ENCODE measurements around the gene NRXN3. TPM values are rescaled to one million over a fixed set of nuclear protein-coding genes. Genes with fewer than 3 reads are reported as not detected.

NRXN3 gene
- polyA plus RNA-seq, 1 experiment = 7.0 TPM

DNA sequence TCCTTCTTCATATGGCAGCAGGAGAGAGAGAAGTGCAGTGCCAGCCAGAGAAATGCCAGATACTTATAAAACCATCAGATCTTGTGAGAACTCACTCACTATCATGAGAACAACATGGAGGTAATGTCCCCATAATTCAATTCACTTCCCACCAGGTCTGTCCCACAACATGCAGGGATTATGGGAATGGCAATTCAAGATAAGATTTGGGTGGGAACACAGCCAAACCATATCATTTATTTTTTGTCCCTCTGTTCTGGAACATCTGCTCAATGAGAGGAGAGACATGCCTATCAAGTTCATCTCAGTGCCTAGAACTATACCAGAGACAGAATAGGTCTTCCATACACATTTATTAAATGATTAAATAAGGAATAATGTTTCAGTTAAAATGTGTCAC is 543.5 kb downstream of the NRXN3 start:
- TF ChIP-seq, protein P1, sequence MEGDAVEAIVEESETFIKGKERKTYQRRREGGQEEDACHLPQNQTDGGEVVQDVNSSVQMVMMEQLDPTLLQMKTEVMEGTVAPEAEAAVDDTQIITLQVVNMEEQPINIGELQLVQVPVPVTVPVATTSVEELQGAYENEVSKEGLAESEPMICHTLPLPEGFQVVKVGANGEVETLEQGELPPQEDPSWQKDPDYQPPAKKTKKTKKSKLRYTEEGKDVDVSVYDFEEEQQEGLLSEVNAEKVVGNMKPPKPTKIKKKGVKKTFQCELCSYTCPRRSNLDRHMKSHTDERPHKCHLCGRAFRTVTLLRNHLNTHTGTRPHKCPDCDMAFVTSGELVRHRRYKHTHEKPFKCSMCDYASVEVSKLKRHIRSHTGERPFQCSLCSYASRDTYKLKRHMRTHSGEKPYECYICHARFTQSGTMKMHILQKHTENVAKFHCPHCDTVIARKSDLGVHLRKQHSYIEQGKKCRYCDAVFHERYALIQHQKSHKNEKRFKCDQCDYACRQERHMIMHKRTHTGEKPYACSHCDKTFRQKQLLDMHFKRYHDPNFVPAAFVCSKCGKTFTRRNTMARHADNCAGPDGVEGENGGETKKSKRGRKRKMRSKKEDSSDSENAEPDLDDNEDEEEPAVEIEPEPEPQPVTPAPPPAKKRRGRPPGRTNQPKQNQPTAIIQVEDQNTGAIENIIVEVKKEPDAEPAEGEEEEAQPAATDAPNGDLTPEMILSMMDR (IDR thresholded peaks at IDR 0.05; ENCODE audit: insufficient read depth, low read depth, low read length) = no peak
- DNase-seq (ENCODE audit: low read depth) = no peak
- H3K4me3 ChIP-seq (ENCODE audit: low read depth, low read length) = no peak overlapping the region
- CTCF ChIA-PET = interaction anchor here (1.3 kb wide), 1 partner anchor 17 kb away, joined by 3 read pairs; no protein-coding TSS in a partner anchor
- no peaks in the 10 kb centered on the region for H3K36me3 ChIP-seq (ENCODE audit: control insufficient read depth, insufficient read depth, low read length)
- POLR2A ChIA-PET = no interaction called here
- no peaks in the 10 kb centered on the region for H3K27me3 ChIP-seq (ENCODE audit: control insufficient read depth, insufficient read depth, low read length)

DNA sequence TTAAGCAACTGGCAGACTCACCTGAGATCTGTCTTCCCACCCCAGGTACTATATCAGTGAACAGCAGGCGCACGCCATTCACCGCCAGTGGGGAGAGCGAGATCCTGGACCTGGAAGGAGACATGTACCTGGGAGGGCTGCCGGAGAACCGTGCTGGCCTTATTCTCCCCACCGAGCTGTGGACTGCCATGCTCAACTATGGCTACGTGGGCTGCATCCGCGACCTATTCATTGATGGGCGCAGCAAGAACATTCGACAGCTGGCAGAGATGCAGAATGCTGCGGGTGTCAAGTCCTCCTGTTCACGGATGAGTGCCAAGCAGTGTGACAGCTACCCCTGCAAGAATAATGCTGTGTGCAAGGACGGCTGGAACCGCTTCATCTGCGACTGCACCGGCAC is 544.5 kb downstream of the NRXN3 start:
- POLR2A ChIA-PET = no interaction called here
- no peaks in the 10 kb centered on the region for H3K27me3 ChIP-seq (ENCODE audit: control insufficient read depth, insufficient read depth, low read length)
- DNase-seq (ENCODE audit: low read depth) = no peak
- TF ChIP-seq, protein P1 (IDR thresholded peaks at IDR 0.05; ENCODE audit: insufficient read depth, low read depth, low read length) = no peak
- CTCF ChIA-PET = no interaction called here
- H3K4me3 ChIP-seq (ENCODE audit: low read depth, low read length) = no peak overlapping the region
- no peaks in the 10 kb centered on the region for H3K36me3 ChIP-seq (ENCODE audit: control insufficient read depth, insufficient read depth, low read length)

DNA sequence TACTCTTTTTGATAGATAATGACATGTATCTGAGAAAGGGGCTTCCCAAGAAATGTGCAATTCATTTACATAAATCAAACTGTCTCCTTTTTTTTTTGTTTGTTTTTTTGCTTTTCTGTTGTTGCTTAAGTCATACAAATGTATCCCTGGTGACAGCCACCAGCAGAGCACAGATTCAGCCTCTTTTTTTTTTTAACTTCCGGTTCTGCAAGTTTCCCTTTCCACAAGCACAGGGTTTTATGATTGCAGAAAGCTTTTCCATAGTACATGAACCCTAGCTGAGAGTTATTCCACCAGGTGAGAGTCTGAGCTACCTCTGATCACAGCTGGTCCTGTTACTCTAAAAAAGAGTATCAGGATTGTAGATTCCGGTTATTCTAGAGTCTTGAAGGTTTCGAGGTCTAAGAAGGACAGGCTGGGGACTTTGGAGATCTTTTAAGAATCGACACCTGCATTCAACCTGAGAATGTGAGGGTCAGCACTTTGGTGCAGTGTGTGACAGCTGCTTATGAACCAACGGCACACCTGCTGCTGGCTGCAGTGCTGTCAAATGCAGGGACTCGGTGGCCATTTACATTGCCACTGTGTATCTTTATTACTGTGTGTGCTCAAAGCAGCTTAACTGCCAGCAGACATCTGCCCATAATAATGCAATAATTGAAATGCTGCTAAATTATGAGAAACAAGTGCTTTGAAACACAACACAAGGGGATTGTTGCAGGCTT is 551.7 kb downstream of the NRXN3 start:
- no peak overlapping the region for H3K4me3 ChIP-seq (ENCODE audit: low read depth, low read length)
- no peaks in the 10 kb centered on the region for H3K27me3 ChIP-seq (ENCODE audit: control insufficient read depth, insufficient read depth, low read length)
- TF ChIP-seq, protein P1 (IDR thresholded peaks at IDR 0.05; ENCODE audit: insufficient read depth, low read depth, low read length) = no peak
- DNase-seq (ENCODE audit: low read depth) = no peak
- POLR2A ChIA-PET = no interaction called here
- CTCF ChIA-PET = no interaction called here
- H3K36me3 ChIP-seq (ENCODE audit: control insufficient read depth, insufficient read depth, low read length) = no peaks in the 10 kb centered on the region

DNA sequence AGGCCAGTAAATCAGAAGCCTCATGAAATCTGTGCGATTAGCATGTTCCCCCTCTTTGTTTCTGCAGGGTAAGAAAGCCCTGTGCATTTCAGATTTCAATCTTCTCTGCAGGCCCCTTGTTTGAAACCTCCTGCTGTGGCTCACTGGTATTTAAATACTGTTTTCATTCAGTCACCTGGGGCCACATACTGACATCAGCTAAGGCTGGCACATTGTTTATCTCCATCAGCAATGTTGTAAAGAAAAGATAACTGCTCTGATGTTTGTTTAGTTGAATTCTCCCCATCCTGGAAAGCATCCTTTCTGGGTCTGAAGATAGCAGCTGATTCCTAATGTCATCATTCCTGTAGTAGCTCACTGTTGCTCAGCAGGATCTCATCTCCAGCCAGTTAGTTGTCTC is 554.9 kb downstream of the NRXN3 start:
- Histone ChIP-seq H3K36me3 (ENCODE audit: control insufficient read depth, insufficient read depth, low read length) (no peaks in the 10 kb centered on the region), H3K4me3 (ENCODE audit: low read depth, low read length) (no peak overlapping the region), H3K27me3 (ENCODE audit: control insufficient read depth, insufficient read depth, low read length) (no peaks in the 10 kb centered on the region)
- no peak for DNase-seq (ENCODE audit: low read depth)
- TF ChIP-seq, protein P1 (IDR thresholded peaks at IDR 0.05; ENCODE audit: insufficient read depth, low read depth, low read length) = no peak
- ChIA-PET POLR2A (no interaction called here), CTCF (interaction anchor here (1.4 kb wide), 1 partner anchor 9 kb away, joined by 3 read pairs; no protein-coding TSS in a partner anchor)

DNA sequence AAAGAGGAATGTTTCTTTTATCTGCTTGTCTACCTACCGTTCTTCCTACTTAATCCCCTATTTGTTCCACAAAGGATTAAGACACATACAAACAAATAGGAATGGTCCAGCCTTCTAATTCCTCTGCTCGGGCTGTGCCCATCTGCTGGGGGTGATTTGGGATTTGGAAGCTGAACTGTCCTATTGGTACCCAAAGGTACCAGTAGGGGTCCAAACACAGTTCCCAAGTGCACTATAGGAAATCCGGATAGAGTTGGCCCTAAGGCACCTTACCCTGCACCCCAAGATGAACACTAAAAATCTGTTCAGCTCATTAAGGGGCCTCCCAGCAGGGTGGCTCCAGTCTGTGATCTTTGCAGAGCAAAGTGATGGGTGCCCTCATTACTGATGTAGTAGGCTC is 566.9 kb downstream of the NRXN3 start:
- H3K4me3 ChIP-seq (ENCODE audit: low read depth, low read length) = no peak overlapping the region
- no peak for DNase-seq (ENCODE audit: low read depth)
- CTCF ChIA-PET = no interaction called here
- H3K27me3 ChIP-seq (ENCODE audit: control insufficient read depth, insufficient read depth, low read length) = no peaks in the 10 kb centered on the region
- TF ChIP-seq, protein P1 (IDR thresholded peaks at IDR 0.05; ENCODE audit: insufficient read depth, low read depth, low read length) = no peak
- POLR2A ChIA-PET = no interaction called here
- no peaks in the 10 kb centered on the region for H3K36me3 ChIP-seq (ENCODE audit: control insufficient read depth, insufficient read depth, low read length)

Data from BJ (cell line).